ENCODE data around the gene LRBA. TPM values are rescaled to one million over a fixed set of nuclear protein-coding genes. Genes with fewer than 3 reads are reported as not detected.
A peak's percentile ranks its signal among the peaks of the same experiment; 100 is the strongest.

Gene LRBA
- total RNA-seq, 1 donor from 2014 or later: 103 TPM

- TF ChIP-seq CTCF (IDR thresholded peaks at IDR 0.05; ENCODE audit: insufficient read depth, low read length, severe bottlenecking): no peak
- H3K4me3 ChIP-seq (ENCODE audit: low read depth, low read length): no peak overlapping the region
- FAIRE-seq (no peak), DNase-seq (ENCODE audit: low read depth) (no peak)
- H3K27me3 ChIP-seq (ENCODE audit: control insufficient read depth, insufficient read depth, low read length): no peaks in the 10 kb centered on the region
- H3K36me3 ChIP-seq (ENCODE audit: control insufficient read depth, insufficient read depth, low read length): no peaks in the 10 kb centered on the region
Measured at GRCh38 chr4:150251752-150252190, 763.3 kb downstream of the LRBA start.

GRCh38 chr4:150250998-150251651 lies 764.0 kb downstream of the LRBA start:
- no peak for FAIRE-seq

GRCh38 chr4:150250293-150250997 lies 764.6 kb downstream of the LRBA start:
- Histone ChIP-seq H3K4me3 (ENCODE audit: low read depth, low read length) (no peak overlapping the region), H3K36me3 (ENCODE audit: control insufficient read depth, insufficient read depth, low read length) (no peaks in the 10 kb centered on the region), H3K27me3 (ENCODE audit: control insufficient read depth, insufficient read depth, low read length) (no peaks in the 10 kb centered on the region)
- DNase-seq (ENCODE audit: low read depth) (no peak), FAIRE-seq (no peak)
- TF ChIP-seq CTCF (IDR thresholded peaks at IDR 0.05; ENCODE audit: insufficient read depth, low read length, severe bottlenecking): no peak

More at GRCh38 chr4:150250998-150251651, 764.0 kb downstream of the LRBA start:
- Histone ChIP-seq H3K4me3 (ENCODE audit: low read depth, low read length) (no peak overlapping the region), H3K27me3 (ENCODE audit: control insufficient read depth, insufficient read depth, low read length) (no peaks in the 10 kb centered on the region), H3K36me3 (ENCODE audit: control insufficient read depth, insufficient read depth, low read length) (no peaks in the 10 kb centered on the region)
- DNase-seq (ENCODE audit: low read depth): no peak
- no peak for TF ChIP-seq CTCF (IDR thresholded peaks at IDR 0.05; ENCODE audit: insufficient read depth, low read length, severe bottlenecking)

GRCh38 chr4:150248181-150248580 lies 766.9 kb downstream of the LRBA start:
- FAIRE-seq: no peak
- Histone ChIP-seq H3K4me3 (ENCODE audit: low read depth, low read length) (no peak overlapping the region), H3K27me3 (ENCODE audit: control insufficient read depth, insufficient read depth, low read length) (no peaks in the 10 kb centered on the region), H3K36me3 (ENCODE audit: control insufficient read depth, insufficient read depth, low read length) (no peaks in the 10 kb centered on the region)
- DNase-seq (ENCODE audit: low read depth): peak; percentile 24
- no peak for TF ChIP-seq CTCF (IDR thresholded peaks at IDR 0.05; ENCODE audit: insufficient read depth, low read length, severe bottlenecking)

- Histone ChIP-seq H3K4me3 (ENCODE audit: low read depth, low read length) (no peak overlapping the region), H3K36me3 (ENCODE audit: control insufficient read depth, insufficient read depth, low read length) (no peaks in the 10 kb centered on the region), H3K27me3 (ENCODE audit: control insufficient read depth, insufficient read depth, low read length) (no peaks in the 10 kb centered on the region)
- DNase-seq (ENCODE audit: low read depth): no peak
- FAIRE-seq: no peak
- TF ChIP-seq CTCF (IDR thresholded peaks at IDR 0.05; ENCODE audit: insufficient read depth, low read length, severe bottlenecking): no peak
Measured at GRCh38 chr4:150247184-150247583, 767.9 kb downstream of the LRBA start.

Data from bronchial epithelial cell (primary cell).